ENCODE data around the gene HLCS. TPM values are rescaled to one million over a fixed set of nuclear protein-coding genes. Genes with fewer than 3 reads are reported as not detected.
"Not testable (repeated sequence)": the region's sequence is repeated elsewhere in the genome, so short reads cannot be mapped to it uniquely, and the experiment has no call there.

HLCS gene
- total RNA-seq, 1 experiment from 2014 or later = 11.9 TPM

DNA sequence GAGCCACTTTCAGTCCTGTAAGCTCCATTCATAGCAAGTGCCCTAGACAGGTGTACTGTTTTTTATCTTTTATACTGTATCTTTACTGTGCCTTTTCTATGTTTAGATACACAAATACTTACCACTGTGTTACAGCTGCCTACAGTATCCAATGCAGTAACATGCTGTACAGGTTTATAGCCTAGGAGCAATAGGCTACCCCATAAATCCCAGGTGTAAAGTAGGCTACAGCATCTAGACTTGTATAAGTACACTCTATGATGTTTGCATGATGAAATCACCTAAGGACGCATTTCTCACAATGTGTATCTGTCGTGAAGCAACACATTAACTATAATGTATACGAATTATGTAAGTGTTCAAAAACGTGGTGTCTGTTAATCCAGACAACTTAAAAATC, 10.7 kb downstream of the HLCS start:
- no peak for DNase-seq (ENCODE audit: low read depth)

DNA sequence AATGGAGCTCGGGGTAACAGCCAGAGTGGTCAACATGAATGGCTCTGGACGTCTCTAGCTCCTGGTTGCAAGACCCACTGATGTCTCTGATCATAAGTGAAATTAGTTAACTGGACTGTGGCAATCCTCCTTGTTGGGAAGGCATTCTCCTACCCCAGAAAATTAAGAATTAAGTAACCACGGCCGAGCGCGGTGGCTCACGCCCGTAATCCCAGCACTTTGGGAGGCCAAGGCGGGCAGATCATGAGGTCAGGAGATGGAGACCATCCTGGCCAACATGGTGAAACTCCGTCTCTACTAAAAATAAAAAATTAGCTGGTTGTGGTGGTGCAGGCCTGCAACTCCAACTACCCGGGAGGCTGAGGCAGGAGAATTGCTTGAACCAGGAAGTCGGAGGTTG, 14.1 kb downstream of the HLCS start:
- DNase-seq (ENCODE audit: low read depth) = not testable (repeated sequence)

DNA sequence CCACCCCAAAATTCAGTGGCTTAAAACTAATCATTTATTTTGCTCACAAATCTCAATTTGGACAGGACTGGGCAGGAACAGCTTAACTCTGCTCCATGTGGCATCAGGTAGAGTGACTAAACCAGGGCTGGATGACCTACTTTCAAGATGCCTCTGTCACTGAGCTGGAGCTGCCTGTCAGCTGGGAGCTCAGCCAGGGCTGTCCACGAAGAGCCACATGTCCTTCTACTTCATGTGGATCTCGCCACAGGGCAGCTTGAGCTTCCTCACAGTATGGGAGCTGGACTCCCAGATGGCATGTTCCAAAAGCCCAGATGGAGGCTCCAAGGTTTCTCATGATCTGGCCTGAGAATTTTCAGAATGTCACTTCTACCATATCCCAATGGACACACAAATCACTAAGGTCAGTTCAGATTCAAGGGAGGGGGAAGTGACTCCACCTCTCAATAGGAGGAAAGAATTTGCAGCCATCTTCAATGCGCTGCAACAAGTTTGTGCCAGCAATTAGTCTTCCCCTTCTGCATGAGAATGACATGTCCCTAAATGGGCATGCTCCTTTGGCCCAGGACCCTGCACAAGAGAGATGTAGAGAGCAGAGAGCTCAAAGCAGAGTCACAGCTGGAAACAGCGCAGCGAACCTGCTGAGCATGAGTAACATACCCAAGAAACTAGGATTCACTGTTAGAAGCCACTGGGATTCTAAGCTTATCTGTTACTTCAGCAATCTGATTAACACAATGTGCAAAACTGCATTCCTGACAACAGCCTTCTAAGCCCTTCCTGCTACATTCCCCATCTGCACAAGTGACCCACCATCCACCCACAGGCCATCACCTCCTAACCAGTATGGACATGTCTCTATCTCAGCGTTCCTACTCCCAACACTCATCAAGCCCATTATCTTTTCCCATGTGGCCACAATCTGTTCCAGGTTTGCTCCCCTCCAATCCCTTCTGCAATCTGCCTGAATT, 17.0 kb downstream of the HLCS start:
- no peak for DNase-seq (ENCODE audit: low read depth)

DNA sequence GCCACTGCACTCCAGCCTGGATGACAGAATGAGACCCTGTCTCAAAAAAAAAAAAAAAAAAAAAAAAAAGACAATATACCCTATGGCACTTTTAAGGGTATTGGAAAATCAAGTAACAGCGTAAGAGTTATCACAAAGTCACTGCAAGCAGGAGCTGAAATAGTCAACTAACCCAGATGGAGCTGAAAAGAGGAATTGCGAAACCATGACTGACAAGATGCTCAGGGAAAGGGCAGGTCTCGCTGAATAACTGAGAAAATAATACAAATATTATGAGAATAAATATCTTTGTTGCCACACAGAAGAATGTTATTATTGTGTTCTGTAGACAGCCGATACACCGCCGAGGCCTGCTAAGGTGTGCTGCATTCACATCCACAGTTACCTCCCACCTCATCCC, 17.8 kb downstream of the HLCS start:
- DNase-seq (ENCODE audit: low read depth) = no peak

DNA sequence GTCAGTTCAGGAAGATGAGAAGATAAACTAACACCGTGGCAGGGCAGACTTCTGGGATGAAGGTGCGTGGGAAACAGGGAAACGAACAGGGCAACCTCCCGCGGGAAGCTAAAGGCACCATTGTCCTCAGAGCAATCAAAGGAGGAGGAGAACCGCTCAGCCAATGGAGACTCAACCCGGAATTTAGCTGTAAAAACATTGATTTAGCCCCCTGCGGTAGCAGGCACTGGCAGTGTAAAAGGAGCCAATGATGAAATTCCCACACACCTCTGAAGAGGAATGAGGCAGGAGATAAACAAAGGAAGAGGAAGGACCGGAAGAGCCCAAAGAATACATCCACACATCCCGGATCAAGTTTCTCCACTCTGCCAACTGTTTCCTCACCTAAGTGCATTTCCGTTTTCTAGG, 19.5 kb downstream of the HLCS start:
- DNase-seq (ENCODE audit: low read depth) = no peak

DNA sequence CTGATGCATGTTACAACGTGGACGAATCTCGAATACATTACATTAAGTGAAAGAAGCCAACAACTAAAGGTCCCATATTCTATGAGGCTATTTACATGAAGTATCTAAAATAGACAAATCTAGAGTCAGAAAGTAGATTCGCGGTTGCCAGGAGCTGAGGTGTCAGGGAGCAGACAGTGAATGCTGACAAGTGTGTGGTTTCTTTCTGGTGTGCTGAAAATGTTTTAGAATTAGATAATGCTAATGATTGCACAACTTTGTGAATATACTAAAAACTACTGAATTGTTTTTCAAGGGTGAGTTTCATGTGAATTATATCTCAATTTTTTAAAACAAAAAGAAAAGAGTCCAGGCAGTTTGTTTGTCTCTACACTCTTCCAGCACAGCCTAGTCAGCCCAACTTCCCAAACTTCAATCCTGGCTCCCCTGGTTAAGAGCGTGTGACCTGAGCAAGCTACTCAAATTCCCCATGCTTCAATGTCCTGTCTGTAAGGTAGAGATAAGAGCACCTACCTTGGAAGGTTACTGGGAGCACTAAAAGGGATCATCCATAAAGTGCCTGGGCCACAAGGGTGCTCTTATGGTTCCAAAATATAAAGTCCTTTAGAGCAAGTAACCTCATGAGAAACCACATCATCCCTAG, 20.9 kb downstream of the HLCS start:
- no peak for DNase-seq (ENCODE audit: low read depth)

DNA sequence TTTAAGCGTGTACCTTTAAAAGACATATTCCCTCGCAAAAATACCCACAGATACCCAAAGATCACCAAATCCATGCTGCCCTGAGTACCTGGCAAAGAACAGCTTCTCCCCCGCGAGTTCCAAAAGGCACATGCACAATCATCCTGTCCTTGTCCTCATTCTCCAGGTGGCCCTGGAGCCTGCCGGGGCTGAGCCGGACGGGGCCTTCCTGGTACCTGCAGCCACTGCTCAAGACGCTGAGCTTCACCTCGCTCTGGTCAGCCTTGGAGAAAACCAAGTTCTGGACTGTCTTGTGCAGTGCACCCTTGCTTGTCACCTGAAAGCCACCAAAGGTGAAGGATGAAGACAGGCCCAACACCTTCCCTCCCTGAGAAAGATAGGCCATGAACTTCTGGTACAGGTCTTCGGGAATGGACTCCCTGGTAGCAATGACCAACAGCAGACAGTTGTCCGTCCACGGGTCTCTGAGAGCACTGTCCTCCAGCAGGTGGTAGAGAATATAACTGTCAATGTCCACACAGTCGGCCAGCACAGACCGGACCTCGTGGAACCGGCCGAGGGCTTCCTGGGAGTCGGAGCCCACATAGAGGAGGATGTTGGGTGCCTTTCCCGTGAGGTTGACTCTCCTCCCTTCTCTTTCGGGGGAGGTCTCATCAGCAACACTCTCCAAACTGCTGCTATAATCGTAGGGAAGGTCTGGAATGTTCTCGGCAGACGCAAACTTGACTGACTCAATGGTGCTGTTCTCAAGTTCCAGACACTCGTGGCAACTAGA, 29.9 kb downstream of the HLCS start:
- DNase-seq (ENCODE audit: low read depth) = no peak

DNA sequence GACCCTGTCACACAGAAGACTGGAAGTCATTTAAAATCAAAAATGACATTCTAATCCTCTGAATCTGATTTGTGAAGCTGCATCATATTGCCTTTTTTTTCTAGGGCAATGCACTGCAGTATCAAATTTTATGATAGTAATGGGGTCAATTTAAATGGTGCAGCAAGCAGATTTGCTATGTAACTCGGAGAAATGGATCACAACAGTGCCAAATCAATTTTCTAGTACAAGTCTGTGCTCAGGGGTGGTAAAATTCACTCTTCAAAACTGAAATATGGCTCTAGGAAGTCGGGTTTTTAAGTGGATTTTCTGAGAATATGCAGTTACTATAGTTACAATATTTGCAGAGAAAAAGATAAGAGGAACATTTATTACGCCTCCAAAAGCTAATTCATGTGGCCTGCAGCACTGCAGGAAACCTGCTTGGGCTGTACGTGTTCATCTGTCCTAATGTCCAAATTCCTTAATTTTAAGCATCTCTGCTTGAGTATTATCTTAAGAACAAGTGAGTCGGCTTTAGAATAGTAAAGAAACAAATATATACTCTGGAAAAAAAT, 31.5 kb downstream of the HLCS start:
- DNase-seq (ENCODE audit: low read depth) = no peak

DNA sequence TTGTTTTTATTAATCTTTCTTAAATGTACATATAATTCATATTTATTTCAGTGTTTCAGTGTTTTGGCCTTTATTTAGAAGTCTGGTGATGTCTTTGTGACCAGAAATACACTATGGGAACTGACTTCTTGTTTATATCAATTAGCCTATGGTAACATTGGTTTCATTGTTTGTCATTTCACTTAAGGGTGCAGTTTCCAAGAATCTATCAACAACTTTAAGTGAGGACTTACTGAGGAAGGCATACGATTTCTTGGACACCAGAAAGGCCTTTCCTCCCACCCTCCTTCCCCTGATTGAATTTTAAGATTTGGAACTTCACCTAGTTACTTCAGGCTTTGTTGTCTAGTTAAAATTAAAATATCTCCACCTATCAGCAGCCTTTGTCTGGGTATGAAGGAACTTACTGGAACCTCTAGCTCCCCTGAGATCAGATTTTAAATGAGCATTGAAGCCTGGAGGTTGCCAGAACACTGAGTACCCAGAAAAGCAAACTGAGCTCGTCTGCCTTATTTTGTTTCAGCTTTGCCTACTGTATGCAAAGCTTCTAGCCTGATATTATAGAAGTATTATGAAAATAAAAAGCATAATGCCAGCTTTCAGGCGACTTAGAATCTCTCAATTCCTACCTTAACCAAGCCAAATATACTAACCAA, 34.2 kb downstream of the HLCS start:
- no peak for DNase-seq (ENCODE audit: low read depth)

DNA sequence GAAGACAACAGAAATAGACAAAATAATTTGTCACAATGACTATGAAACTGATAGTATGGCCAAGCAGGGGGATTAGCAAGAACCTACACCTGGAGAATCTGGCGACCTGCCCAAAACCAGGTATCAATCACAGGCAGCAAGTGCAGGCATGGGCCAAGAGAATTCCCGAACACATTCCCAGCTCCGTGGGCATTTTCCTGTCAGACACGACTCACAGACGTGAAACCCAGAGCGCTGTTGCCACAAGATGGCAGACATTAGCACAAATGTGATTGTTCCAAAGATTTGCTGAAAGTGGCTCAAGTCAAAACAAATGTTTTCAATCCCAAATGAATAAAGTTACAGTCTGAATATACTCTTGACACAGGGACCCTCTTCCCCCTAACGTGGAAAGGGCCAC, 36.8 kb downstream of the HLCS start:
- DNase-seq (ENCODE audit: low read depth) = peak; percentile 13

DNA sequence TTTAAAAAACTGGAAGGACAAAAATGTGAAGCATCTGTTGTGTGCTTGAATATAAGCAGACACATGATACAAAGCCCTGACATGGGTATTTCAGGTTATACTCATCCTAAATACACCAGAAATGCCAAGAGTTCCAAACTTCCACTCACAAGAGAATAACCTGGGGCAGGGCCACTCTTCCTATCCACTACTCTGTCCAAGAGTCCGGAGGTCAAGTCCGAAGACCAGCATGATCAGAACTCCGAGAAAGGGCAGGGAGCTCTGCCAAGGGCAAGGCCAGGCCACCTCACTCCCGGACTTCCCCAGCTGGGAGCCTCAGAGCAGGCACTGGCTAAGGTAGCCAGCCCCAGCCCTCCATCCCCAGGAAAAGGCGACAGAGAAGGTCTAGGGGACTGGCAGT, 37.5 kb downstream of the HLCS start:
- DNase-seq (ENCODE audit: low read depth) = no peak

DNA sequence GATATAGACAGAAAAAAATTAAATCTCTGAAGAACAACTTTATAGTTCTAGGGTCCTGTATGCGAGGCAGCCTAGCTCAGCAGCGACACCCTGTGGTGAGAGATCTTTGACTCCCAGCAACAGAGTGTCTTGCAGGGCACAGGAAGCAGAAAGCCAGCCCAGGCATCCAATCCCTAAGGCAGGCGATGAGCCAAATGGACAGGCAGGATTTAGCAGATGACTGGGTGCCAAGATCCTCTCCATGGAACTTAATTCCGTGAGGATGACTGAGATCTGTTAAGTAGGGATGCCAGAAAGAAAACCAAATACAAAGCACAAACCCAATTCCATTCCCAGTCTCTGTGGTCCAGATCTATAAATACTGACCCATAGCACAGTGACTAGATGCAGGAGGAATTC, 38.8 kb downstream of the HLCS start:
- DNase-seq (ENCODE audit: low read depth) = peak; percentile 88

DNA sequence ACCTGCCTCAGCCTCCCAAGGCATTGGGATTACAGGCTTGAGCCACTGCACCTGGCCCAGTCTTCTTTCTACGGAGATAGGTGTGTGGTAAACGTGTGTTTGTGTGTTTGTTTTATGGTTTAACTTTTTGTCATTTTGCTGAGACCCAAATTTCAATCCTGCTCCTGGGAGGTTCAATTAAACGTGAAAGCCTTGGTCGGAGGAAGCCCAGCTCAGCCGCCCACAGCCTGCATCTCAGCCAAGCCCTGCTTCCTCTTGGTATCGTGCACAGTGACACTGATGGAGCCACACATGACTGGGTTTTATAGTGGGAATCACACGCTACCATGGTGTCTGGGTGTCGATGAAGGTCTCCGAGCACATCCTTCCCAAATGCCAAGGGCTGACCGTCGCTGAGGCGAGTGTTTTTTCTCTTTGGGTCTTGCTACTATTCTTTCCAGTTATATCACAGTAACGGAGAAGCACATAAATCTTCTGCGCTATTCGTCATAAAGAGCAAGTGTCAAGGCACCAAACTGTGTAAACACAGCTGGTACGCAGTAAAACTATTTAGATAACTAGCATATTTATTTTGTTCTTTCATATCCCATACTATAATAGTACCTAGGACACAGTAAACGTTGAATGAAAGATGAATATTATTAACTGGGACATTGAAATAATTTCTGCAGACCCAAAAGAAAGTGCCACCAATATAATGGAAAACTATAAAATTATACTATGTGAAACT, 39.3 kb downstream of the HLCS start:
- DNase-seq (ENCODE audit: low read depth) = no peak

DNA sequence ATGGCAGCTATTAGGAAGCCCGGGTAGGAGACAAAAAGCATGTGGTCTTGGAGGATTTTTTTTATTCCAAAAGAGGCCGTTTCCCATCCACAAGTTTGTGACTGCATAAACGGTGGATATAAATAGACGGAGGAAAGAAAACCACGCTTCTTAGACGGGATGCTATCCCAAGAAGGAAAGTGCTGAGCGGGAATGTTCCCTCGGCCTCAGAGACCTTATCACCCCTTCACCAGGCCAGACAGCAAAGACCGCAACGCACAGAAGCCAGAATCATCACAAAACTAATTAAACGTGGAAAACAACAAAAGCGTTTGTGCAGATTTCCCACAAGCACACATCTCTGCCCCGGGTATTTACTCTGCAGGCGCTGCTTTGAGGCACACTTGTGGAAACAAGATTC, 43.2 kb downstream of the HLCS start:
- DNase-seq (ENCODE audit: low read depth) = peak; percentile 14

DNA sequence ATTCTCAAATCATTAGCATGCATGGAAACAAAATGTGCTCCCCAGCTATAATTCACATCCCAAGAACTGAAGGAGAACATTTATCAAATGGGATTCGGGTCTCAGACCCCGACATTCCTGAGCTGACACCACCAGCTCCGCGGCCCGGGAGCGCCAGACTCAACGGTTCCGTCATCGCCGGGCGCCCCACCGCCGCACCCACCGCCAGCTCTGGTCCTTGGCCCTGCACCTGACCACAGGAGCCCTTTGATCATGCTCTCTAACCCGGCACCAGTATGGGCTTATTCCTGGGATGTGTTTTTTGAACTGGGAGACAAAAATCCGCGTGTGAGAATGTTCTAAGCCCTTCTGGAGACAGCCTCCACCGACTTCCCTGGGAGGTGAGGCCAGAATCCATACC, 43.6 kb downstream of the HLCS start:
- DNase-seq (ENCODE audit: low read depth) = no peak

DNA sequence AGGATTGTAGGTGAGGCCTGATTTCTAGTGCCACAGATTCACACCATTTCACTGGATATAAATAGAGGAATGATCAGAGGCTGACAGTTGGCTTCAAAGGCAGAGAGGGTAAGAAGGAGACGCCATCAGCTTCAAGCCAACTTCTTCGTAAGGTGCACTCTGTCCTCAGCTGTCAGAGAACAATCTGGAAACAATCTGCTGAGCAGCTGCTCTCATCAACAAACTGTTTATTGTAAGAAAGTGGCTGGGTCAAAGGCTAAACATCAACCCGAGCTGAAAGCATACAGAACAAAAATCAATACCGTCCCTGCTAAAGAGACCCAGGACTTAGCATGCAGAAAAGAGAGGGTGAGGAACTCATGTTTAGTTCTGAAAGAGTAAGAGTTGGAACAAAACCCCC, 48.2 kb downstream of the HLCS start:
- DNase-seq (ENCODE audit: low read depth) = no peak

DNA sequence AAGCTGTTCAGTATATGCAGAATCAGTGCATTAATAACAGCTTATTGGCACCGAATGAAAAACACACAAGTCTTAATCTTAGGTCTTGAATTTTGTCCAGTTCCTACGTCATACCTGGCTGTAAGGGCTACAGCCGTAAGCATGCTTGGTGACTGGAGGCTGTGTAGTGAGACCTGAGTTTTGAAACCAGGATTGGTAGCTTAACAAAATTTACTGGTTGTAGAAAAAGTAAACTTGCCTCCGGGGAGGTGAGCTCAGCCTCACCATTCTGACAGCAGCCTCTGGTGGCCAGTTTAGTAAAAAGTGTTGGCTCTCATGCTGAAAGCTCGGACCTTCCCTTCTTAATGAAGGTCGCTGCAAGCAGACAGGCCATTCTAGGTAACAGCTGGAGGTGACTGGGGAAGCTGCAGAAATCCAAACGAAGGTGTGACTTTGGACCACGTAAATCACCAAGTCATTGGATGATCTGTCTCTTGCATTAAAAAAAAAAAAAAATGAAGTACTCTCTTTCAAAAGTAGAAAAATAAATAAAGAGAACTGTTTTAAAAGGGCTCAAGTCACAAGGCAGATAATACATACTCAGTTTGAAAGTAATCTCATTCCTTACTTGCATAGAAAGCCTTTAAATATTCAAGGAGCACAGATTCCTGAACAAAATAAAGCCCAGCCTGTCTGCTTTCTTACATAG, 48.9 kb downstream of the HLCS start:
- peak; percentile 53 for DNase-seq (ENCODE audit: low read depth)

DNA sequence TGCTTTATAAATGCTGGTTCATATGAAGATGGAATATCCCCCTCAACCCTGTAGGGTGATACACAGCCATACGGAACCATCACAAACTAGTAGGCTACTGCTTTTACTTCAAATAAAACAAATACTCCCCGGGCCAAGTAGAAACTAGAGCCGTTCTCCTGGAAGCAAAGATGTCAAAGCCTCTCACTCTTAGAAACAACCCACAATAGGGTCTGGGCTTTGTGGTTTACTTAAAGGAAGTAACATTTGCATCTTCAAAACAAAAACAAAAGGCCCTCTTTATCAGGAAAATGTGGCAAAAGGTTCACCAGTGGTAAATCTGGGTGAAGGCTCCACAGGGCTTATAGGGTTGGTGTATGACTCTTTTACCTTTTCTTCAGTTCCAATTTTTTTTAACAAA, 49.8 kb downstream of the HLCS start:
- DNase-seq (ENCODE audit: low read depth) = no peak

DNA sequence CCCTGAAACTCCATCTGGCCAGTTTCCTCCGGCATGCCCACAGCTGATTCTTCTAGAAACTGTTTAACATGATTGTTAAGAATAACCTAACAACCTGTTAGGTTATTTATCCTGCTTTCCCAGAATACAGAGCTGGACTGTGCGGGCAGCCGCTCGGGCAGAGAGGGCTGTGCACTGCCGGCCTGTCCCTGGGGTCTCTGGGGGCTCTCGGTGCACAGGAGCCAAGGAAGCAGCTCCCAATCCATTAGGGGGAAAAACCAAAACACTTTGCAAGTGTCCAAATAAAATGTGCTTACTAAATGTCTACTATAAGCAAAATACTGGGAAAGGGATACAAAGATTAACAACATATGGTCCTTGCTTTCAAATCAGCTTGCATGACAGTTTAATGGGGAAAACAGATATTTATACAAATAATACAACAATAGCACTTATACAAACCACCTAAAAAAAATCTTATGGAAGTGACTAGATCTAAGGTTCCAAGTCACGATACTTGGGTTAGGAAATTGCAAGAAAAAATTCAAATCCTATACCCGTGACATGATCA, 50.7 kb downstream of the HLCS start:
- DNase-seq (ENCODE audit: low read depth) = no peak
